KMS-11 (cell line): ENCODE measurements around the gene PTPRN2.

Experiments
- H2AFZ ChIP-seq: fragments of 200-600 bp; sonication (generic); 2 replicates; pipeline ENCODE4 v1.6.1; 2016; ENCODE audit warnings: antibody characterized with exemption, mixed run types, low read depth
- H3K27ac ChIP-seq: fragments of 200-600 bp; sonication (generic); 2 replicates; pipeline ENCODE4 v1.6.1; 2016; ENCODE audit warnings: mild to moderate bottlenecking, mixed run types
- H3K27me3 ChIP-seq: fragments of 200-600 bp; sonication (generic); 2 replicates; pipeline ENCODE4 v1.6.1; 2017; ENCODE audit warnings: mild to moderate bottlenecking, low read depth, mixed run types, moderate library complexity; ENCODE audit not compliant: insufficient read depth
- H3K36me3 ChIP-seq: fragments of 200-600 bp; sonication (generic); 2 replicates; pipeline ENCODE4 v1.6.1; 2017; ENCODE audit warnings: mild to moderate bottlenecking, mixed run types; ENCODE audit not compliant: insufficient read depth
- H3K4me1 ChIP-seq: fragments of 200-600 bp; sonication (generic); 2 replicates; pipeline ENCODE4 v1.6.1; 2016; ENCODE audit warnings: mild to moderate bottlenecking, low read depth, mixed run types; ENCODE audit not compliant: poor library complexity, severe bottlenecking
- H3K4me2 ChIP-seq: fragments of 200-600 bp; sonication (generic); 2 replicates; pipeline ENCODE4 v1.7.0; 2016; ENCODE audit warnings: mild to moderate bottlenecking, mixed run types
- H3K4me3 ChIP-seq: fragments of 200-600 bp; sonication (generic); IDR thresholded peaks from 2 replicates; pipeline ENCODE4 v1.6.1; 2017; ENCODE audit warnings: low read depth, low read length, mixed read lengths; ENCODE audit not compliant: insufficient read depth
- H3K79me2 ChIP-seq: fragments of 200-600 bp; sonication (generic); 2 replicates; pipeline ENCODE4 v1.6.1; 2016; ENCODE audit warnings: low read depth, mixed run types; ENCODE audit not compliant: insufficient read depth
- H3K9ac ChIP-seq: fragments of 200-600 bp; sonication (generic); 2 replicates; pipeline ENCODE4 v1.6.1; 2016; ENCODE audit warnings: mild to moderate bottlenecking, mixed run types
- H4K20me1 ChIP-seq: fragments of 200-600 bp; sonication (generic); 2 replicates; pipeline ENCODE4 v1.6.1; 2016; ENCODE audit warnings: mild to moderate bottlenecking, mixed run types; ENCODE audit not compliant: insufficient read depth
- TF ChIP-seq, protein P1 (sequence below): fragments of 200-600 bp; sonication (generic); conservative IDR thresholded peaks from 2 replicates; pipeline ENCODE4 v1.6.1; 2017; ENCODE audit warnings: low read depth, mild to moderate bottlenecking, antibody characterized with exemption, low read length, moderate library complexity, mixed read lengths

PTPRN2 gene

DNA sequence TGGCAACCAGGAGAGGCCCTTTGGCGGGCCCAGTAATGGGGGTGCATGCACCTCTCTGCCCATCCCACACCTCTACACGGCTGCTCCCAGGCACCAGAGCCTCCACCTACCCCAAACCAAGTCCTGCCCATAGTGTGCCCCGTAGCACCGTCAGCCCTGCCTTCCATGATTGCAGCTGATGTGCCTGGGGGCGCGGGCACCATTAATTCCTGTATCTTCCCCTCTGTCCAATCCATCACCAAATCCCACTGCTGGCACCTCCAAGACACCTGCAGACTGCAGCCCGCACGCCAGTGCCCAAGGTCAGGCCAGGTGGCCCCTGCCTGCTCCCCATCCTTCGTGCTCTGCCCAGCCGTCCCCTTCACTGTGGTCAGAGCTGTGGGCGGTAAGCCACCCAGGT lies 533.0 kb downstream of the PTPRN2 start:
- Histone ChIP-seq H3K4me1 (no peaks in the 10 kb centered on the region), H3K4me2 (no peak overlapping the region), H3K79me2 (no peaks in the 10 kb centered on the region), H3K27ac (no peak overlapping the region), H3K9ac (no peak overlapping the region), H3K36me3 (no peaks in the 10 kb centered on the region), H4K20me1 (no peaks in the 10 kb centered on the region), H2AFZ (no peak overlapping the region), H3K27me3 (no peaks in the 10 kb centered on the region; the same call in 1 of the 2 replicates), H3K4me3 (no peak overlapping the region)
- TF ChIP-seq, protein P1, sequence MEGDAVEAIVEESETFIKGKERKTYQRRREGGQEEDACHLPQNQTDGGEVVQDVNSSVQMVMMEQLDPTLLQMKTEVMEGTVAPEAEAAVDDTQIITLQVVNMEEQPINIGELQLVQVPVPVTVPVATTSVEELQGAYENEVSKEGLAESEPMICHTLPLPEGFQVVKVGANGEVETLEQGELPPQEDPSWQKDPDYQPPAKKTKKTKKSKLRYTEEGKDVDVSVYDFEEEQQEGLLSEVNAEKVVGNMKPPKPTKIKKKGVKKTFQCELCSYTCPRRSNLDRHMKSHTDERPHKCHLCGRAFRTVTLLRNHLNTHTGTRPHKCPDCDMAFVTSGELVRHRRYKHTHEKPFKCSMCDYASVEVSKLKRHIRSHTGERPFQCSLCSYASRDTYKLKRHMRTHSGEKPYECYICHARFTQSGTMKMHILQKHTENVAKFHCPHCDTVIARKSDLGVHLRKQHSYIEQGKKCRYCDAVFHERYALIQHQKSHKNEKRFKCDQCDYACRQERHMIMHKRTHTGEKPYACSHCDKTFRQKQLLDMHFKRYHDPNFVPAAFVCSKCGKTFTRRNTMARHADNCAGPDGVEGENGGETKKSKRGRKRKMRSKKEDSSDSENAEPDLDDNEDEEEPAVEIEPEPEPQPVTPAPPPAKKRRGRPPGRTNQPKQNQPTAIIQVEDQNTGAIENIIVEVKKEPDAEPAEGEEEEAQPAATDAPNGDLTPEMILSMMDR = no peak

- Histone ChIP-seq H4K20me1 (no peaks in the 10 kb centered on the region), H3K4me2 (no peak overlapping the region), H2AFZ (no peak overlapping the region), H3K36me3 (no peaks in the 10 kb centered on the region), H3K4me3 (no peak overlapping the region), H3K9ac (no peak overlapping the region), H3K27ac (no peak overlapping the region), H3K79me2 (no peaks in the 10 kb centered on the region), H3K4me1 (no peaks in the 10 kb centered on the region), H3K27me3 (no peaks in the 10 kb centered on the region; the same call in 1 of the 2 replicates)
- TF ChIP-seq, protein P1 = no peak
Measured at GRCh38 chr7:158054081-158054480, 533.5 kb downstream of the PTPRN2 start.

GRCh38 chr7:158053183-158053915 lies 534.3 kb downstream of the PTPRN2 start:
- H3K27me3 ChIP-seq = no peaks in the 10 kb centered on the region; the same call in 1 of the 2 replicates
- no peak overlapping the region for H3K27ac ChIP-seq
- no peak overlapping the region for H2AFZ ChIP-seq
- no peak overlapping the region for H3K9ac ChIP-seq
- no peaks in the 10 kb centered on the region for H4K20me1 ChIP-seq
- TF ChIP-seq, protein P1 = no peak
- no peaks in the 10 kb centered on the region for H3K4me1 ChIP-seq
- H3K4me2 ChIP-seq = no peak overlapping the region
- no peaks in the 10 kb centered on the region for H3K79me2 ChIP-seq
- no peaks in the 10 kb centered on the region for H3K36me3 ChIP-seq
- no peak overlapping the region for H3K4me3 ChIP-seq

DNA sequence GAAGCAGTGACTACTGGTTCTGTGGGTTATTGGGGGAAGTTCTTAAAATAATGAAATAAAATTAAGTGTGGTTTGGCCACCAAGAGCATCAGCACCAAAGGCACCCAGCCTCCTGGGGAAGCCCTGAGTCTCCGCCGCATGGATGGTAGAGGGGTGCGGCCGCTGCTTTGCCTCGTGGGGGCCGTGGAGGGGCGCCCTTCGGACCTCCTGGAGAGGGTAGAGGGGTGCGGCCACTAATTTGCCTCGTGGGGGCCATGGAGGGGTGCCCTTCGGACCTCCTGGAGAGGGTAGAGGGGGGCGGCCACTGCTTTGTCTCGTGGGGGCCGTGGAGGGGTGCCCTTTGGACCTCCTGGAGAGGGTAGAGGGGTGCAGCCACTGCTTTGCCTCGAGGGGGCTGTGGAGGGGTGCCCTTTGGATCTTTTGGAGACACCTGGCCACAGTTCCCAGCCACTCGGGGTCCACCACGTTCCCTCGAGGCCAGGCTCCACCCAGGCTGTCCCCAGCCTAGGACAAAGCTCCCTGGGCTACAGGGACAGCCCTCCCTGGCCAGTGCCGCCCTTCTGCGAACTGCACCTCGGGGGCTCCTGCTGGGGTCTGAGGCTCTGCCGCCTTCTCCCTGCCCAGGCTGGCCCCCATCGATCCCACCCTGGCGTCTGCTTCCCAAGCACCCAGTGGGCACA lies 535.1 kb downstream of the PTPRN2 start:
- no peak overlapping the region for H3K4me2 ChIP-seq
- no peak overlapping the region for H3K9ac ChIP-seq
- no peaks in the 10 kb centered on the region for H4K20me1 ChIP-seq
- no peaks in the 10 kb centered on the region for H3K4me1 ChIP-seq
- H3K79me2 ChIP-seq = no peaks in the 10 kb centered on the region
- H3K36me3 ChIP-seq = no peaks in the 10 kb centered on the region
- H3K27ac ChIP-seq = no peak overlapping the region
- TF ChIP-seq, protein P1 = no peak
- H3K4me3 ChIP-seq = no peak overlapping the region
- no peak overlapping the region for H2AFZ ChIP-seq
- H3K27me3 ChIP-seq = no peaks in the 10 kb centered on the region; the same call in 1 of the 2 replicates
